Measurements from ENCODE around the gene TRAPPC2B.

DNA sequence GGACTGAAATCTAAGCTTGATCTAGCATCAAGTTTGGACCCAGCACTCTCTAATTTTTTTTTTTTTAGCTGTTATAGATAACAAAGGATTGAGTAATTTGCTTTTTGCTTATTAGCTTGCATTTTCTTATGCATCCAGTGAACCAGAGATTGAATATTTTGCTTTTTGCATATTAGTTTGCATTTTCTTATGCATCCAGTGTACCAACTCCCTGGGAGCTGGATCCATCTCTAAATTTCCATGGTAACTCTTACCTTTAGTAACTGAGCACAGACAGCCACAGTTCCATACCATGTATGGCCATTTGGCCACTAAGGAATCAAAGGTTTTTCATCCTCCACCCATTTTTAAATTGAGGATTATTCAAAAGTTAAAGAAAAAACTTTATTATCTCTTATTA is 17.6 kb downstream of the TRAPPC2B start:
- TF ChIP-seq, protein P1, sequence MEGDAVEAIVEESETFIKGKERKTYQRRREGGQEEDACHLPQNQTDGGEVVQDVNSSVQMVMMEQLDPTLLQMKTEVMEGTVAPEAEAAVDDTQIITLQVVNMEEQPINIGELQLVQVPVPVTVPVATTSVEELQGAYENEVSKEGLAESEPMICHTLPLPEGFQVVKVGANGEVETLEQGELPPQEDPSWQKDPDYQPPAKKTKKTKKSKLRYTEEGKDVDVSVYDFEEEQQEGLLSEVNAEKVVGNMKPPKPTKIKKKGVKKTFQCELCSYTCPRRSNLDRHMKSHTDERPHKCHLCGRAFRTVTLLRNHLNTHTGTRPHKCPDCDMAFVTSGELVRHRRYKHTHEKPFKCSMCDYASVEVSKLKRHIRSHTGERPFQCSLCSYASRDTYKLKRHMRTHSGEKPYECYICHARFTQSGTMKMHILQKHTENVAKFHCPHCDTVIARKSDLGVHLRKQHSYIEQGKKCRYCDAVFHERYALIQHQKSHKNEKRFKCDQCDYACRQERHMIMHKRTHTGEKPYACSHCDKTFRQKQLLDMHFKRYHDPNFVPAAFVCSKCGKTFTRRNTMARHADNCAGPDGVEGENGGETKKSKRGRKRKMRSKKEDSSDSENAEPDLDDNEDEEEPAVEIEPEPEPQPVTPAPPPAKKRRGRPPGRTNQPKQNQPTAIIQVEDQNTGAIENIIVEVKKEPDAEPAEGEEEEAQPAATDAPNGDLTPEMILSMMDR (IDR thresholded peaks at IDR 0.05) = no peak
- no peak for TF ChIP-seq EP300 (IDR thresholded peaks at IDR 0.05)

All from sigmoid colon (tissue), 4 donors.